Thoracic aorta (tissue), 2 donors: ENCODE results near the gene HDAC4. TPM values are rescaled to one million over a fixed set of nuclear protein-coding genes. Genes with fewer than 3 reads are reported as not detected.

Source experiments
- ATAC-seq: fragments of 150-250 bp; one replicate; pipeline ENCODE4 v1.8.0; 2017; ENCODE audit warnings: low read depth; ENCODE audit not compliant: insufficient number of reproducible peaks, low FRiP score
- DNase-seq: peaks from one replicate; pipeline ENCODE4 v3.0.0-alpha.2; 2020; ENCODE audit warnings: low spot score
- H3K27ac ChIP-seq, 2 donors: fragments of 200-600 bp; sonication (generic); 1 replicate in 1 of 2; 2 replicates in 1 of 2; pipeline ENCODE4 v1.5.1; 2016; ENCODE audit warnings: mild to moderate bottlenecking in 2 of 2, moderate library complexity in 2 of 2
- H3K27me3 ChIP-seq: fragments of 200-600 bp; sonication (generic); replicated peaks from 2 replicates; pipeline ENCODE4 v1.6.0; 2016; ENCODE audit warnings: mild to moderate bottlenecking; ENCODE audit not compliant: insufficient read depth
- H3K36me3 ChIP-seq: fragments of 200-600 bp; sonication (generic); one replicate; pipeline ENCODE4 v1.5.1; 2016
- H3K4me1 ChIP-seq, 2 donors: fragments of 200-600 bp; sonication (generic); 1 replicate in 1 of 2; 2 replicates in 1 of 2; pipeline versions ENCODE4 v1.5.1 to v1.6.0; 2016; ENCODE audit warnings: low read depth in 2 of 2, mild to moderate bottlenecking in 1 of 2; ENCODE audit not compliant: control insufficient read depth in 1 of 2
- H3K4me3 ChIP-seq: fragments of 200-600 bp; sonication (generic); 2 replicates; pipeline ENCODE4 v1.5.1; 2016; ENCODE audit warnings: mild to moderate bottlenecking
- H3K9me3 ChIP-seq: fragments of 200-600 bp; sonication (generic); 2 replicates; pipeline ENCODE4 v1.5.1; 2016
- total RNA-seq, 2 donors: library from RNA; depleted of rRNA; stranded (reverse); fragments of >200 nt; gene quantifications; one replicate each; pipeline versions ENCODE4 v1.1.0 to v1.2.3, GENCODE V29; 2016
- TF ChIP-seq, protein P1 (sequence below): fragments of 200-600 bp; sonication (generic); IDR thresholded peaks from one replicate; pipeline ENCODE4 v1.5.1; 2019; ENCODE audit warnings: antibody characterized with exemption

Gene HDAC4
- total RNA-seq, 2 donors from 2014 or later, result 79.2 to 163 TPM

DNA sequence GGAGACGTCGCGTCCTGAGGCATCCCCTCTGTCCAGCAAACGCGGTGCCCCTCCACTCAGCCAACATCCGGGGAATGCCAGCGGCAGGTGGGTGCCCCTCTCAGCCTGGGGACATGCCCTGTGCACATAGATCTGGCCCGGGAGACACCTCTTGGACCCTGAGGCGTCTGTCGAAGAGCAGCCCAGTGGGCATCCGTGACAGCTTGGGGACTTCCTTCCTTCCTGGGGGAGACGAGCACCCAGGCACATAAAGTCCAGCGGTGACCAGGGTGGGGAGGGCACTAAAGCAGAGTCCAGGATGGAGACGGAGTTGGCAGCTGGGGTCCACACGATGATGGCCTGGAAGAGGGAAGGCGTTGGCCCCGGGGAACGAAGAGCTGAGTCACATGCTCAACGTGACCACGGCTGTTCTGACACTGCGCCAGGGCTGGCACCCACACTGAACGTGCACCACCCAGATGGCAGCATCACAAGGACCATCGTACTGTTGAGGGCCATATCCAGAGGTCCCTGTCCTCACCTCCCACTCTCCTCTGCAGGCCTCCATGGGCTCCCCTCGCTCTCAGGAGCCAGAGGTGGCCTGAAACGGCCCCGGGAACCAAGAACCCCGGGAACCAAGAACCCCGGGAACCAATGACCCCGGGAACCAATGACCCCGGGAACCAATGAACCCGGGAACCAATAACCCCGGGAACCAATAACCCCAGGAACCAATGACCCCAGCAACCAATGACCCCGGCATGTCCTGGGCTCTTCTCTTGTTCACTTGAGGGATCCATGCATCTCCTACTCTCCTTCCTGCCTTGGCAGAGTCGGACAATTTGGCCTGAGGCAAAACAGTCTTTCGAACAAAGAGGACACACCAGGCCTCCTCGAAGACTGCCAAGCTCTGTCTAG is 22.6 kb downstream of the HDAC4 start:
- Histone ChIP-seq H3K27ac (no peak overlapping the region), H3K4me1 (peaks cover 5% of the 10 kb centered on the region in 2 donors), H3K9me3 (no peaks in the 10 kb centered on the region), H3K4me3 (no peak overlapping the region), H3K36me3 (no peaks in the 10 kb centered on the region), H3K27me3 (no peaks in the 10 kb centered on the region)
- TF ChIP-seq, protein P1, sequence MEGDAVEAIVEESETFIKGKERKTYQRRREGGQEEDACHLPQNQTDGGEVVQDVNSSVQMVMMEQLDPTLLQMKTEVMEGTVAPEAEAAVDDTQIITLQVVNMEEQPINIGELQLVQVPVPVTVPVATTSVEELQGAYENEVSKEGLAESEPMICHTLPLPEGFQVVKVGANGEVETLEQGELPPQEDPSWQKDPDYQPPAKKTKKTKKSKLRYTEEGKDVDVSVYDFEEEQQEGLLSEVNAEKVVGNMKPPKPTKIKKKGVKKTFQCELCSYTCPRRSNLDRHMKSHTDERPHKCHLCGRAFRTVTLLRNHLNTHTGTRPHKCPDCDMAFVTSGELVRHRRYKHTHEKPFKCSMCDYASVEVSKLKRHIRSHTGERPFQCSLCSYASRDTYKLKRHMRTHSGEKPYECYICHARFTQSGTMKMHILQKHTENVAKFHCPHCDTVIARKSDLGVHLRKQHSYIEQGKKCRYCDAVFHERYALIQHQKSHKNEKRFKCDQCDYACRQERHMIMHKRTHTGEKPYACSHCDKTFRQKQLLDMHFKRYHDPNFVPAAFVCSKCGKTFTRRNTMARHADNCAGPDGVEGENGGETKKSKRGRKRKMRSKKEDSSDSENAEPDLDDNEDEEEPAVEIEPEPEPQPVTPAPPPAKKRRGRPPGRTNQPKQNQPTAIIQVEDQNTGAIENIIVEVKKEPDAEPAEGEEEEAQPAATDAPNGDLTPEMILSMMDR, result no peak
- ATAC-seq (no peak), DNase-seq (no peak)

DNA sequence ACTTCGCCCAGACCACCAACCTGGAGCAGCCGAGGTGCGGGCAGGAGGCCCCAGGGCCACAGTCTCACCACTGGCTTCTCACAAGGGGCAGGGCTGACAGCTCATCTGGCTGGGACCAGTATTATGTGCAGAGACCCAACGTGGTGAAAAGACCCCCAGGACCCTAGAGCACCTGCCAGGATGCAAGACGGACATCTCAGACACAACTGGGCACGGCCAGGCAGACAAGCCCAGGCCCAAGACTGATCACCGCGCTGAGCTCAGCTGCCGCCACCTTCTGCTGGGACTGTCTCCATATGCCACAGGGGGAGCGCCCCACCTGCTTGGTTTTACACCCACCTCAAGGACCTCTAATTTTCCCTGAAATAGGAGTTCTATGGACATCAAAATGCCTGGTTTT is 23.2 kb downstream of the HDAC4 start:
- peaks cover 5% of the 10 kb centered on the region in 2 donors for H3K4me1 ChIP-seq
- ATAC-seq (no peak), DNase-seq (no peak)
- no peaks in the 10 kb centered on the region for H3K36me3 ChIP-seq
- no peaks in the 10 kb centered on the region for H3K27me3 ChIP-seq
- TF ChIP-seq, protein P1, result no peak
- H3K4me3 ChIP-seq, result no peak overlapping the region
- no peak overlapping the region for H3K27ac ChIP-seq
- H3K9me3 ChIP-seq, result no peaks in the 10 kb centered on the region

- ATAC-seq (no peak), DNase-seq (no peak)
- Histone ChIP-seq H3K4me3 (no peak overlapping the region), H3K36me3 (no peaks in the 10 kb centered on the region), H3K27me3 (no peaks in the 10 kb centered on the region), H3K9me3 (no peaks in the 10 kb centered on the region), H3K27ac (no peak overlapping the region), H3K4me1 (peaks cover 5% of the 10 kb centered on the region in 2 donors)
- TF ChIP-seq, protein P1, result no peak
Observed at GRCh38 chr2:239376942-239377531, 23.8 kb downstream of the HDAC4 start.

GRCh38 chr2:239376351-239376750 is 24.5 kb downstream of the HDAC4 start:
- TF ChIP-seq, protein P1, result no peak
- no peaks in the 10 kb centered on the region for H3K27me3 ChIP-seq
- H3K9me3 ChIP-seq, result no peaks in the 10 kb centered on the region
- peaks cover 0 to 5% of the 10 kb centered on the region in 2 donors for H3K4me1 ChIP-seq
- H3K27ac ChIP-seq, result no peak overlapping the region
- H3K4me3 ChIP-seq, result no peak overlapping the region
- H3K36me3 ChIP-seq, result no peaks in the 10 kb centered on the region
- ATAC-seq, result no peak
- DNase-seq, result no peak

- Histone ChIP-seq H3K27me3 (no peaks in the 10 kb centered on the region), H3K36me3 (no peaks in the 10 kb centered on the region), H3K9me3 (no peaks in the 10 kb centered on the region), H3K4me3 (no peak overlapping the region), H3K4me1 (no peaks in the 10 kb centered on the region), H3K27ac (no peak overlapping the region)
- ATAC-seq (no peak), DNase-seq (no peak)
- TF ChIP-seq, protein P1, result no peak
Observed at GRCh38 chr2:239375278-239376061, 25.4 kb downstream of the HDAC4 start.
